SK-N-SH (cell line): ENCODE measurements around the gene MGRN1. TPM values are rescaled to one million over a fixed set of nuclear protein-coding genes. Genes with fewer than 3 reads are reported as not detected.

ENCODE experiments used
- CTCF ChIA-PET: fragments of 300-600, 350-600 bp; formaldehyde crosslinking; extraction: SDS; loops from one replicate; lab custom pipeline; 2021; lab: Yijun Ruan, JAX
- POLR2A ChIA-PET: fragments of 350-600 bp; sonication (Branson Sonifier 250); formaldehyde crosslinking; extraction: SDS; loops from one replicate; lab custom pipeline; 2020; ENCODE audit warnings: antibody characterized with exemption, inconsistent platforms; lab: Yijun Ruan, JAX
- DNase-seq: peaks from one replicate; pipeline ENCODE4 v3.0.0; 2012
- H2AFZ ChIP-seq: fragments of 200-600 bp; sonication (generic); 2 replicates; pipeline ENCODE4 v1.8.1; 2016; ENCODE audit warnings: antibody characterized with exemption, mild to moderate bottlenecking, low read depth
- H3F3A ChIP-seq: fragments of 200-600 bp; sonication (generic); replicated peaks from 2 replicates; pipeline ENCODE3; 2016; ENCODE audit warnings: antibody characterized with exemption, mild to moderate bottlenecking; ENCODE audit not compliant: insufficient read depth
- H3K27ac ChIP-seq, 2 experiments: fragments of 200-500 bp in 1 of 2; fragments of 200-600 bp in 1 of 2; sonication (Bioruptor generic) in 1 of 2; sonication (generic), shearing (Covaris generic) in 1 of 2; 2 replicates each; pipeline versions ENCODE4 v1.5.1 to v1.6.1; 2014 to 2016; ENCODE audit warnings: low read depth in 2 of 2, inconsistent platforms in 1 of 2, low read length in 1 of 2, mild to moderate bottlenecking in 1 of 2, mixed read lengths in 1 of 2
- H3K27me3 ChIP-seq: fragments of 200-600 bp; sonication (generic), shearing (Covaris generic); 2 replicates; pipeline ENCODE4 v1.6.1; 2016; ENCODE audit warnings: mixed run types; ENCODE audit not compliant: insufficient read depth
- H3K36me3 ChIP-seq, 2 experiments: fragments of 200-500 bp in 1 of 2; fragments of 200-600 bp in 1 of 2; sonication (Bioruptor generic) in 1 of 2; sonication (generic) in 1 of 2; replicated peaks in 1 of 2; 2 replicates each; pipeline versions ENCODE3 to v1.5.1; 2014 to 2016; ENCODE audit warnings: low read length in 1 of 2, mild to moderate bottlenecking in 1 of 2; ENCODE audit not compliant: insufficient read depth in 2 of 2, control insufficient read depth in 1 of 2
- H3K4me1 ChIP-seq, 2 experiments: fragments of 200-500 bp in 1 of 2; fragments of 200-600 bp in 1 of 2; sonication (Bioruptor generic) in 1 of 2; sonication (generic), shearing (Covaris generic) in 1 of 2; 2 replicates each; pipeline versions ENCODE4 v1.5.1 to v1.6.1; 2014 to 2016; ENCODE audit warnings: low read depth in 1 of 2, low read length in 1 of 2, mixed run types in 1 of 2; ENCODE audit not compliant: insufficient read depth in 2 of 2, control insufficient read depth in 1 of 2
- H3K4me2 ChIP-seq: fragments of 200-600 bp; sonication (generic), shearing (Covaris generic); 2 replicates; pipeline ENCODE4 v1.6.1; 2017; ENCODE audit warnings: mixed run types
- H3K4me3 ChIP-seq, 2 experiments: fragments of 200-500 bp in 1 of 2; fragments of 200-600 bp in 1 of 2; sonication (Bioruptor generic) in 1 of 2; sonication (generic), shearing (Covaris generic) in 1 of 2; 2 replicates each; pipeline versions ENCODE4 v1.5.1 to v1.8.1; 2014 to 2016; ENCODE audit warnings: low read depth in 2 of 2, inconsistent platforms in 1 of 2, low read length in 1 of 2, mild to moderate bottlenecking in 1 of 2, mixed read lengths in 1 of 2, moderate library complexity in 1 of 2
- H3K79me2 ChIP-seq: fragments of 200-600 bp; sonication (generic); 2 replicates; pipeline ENCODE4 v1.8.1; 2017; ENCODE audit warnings: mild to moderate bottlenecking; ENCODE audit not compliant: insufficient read depth
- H3K9ac ChIP-seq: fragments of 200-600 bp; sonication (generic); 2 replicates; pipeline ENCODE4 v1.6.1; 2017; ENCODE audit warnings: mixed run types
- H3K9me2 ChIP-seq: fragments of 200-600 bp; sonication (generic); 2 replicates; pipeline ENCODE4 v1.6.1; 2017; ENCODE audit warnings: mixed run types
- H3K9me3 ChIP-seq: fragments of 200-600 bp; sonication (generic); 2 replicates; pipeline ENCODE4 v1.6.1; 2017; ENCODE audit warnings: mixed run types, mild to moderate bottlenecking, moderate library complexity
- H4K20me1 ChIP-seq: fragments of 200-600 bp; sonication (generic); 2 replicates; pipeline ENCODE4 v1.6.1; 2017; ENCODE audit warnings: mild to moderate bottlenecking, mixed run types; ENCODE audit not compliant: insufficient read depth
- EP300 ChIP-seq, 2 experiments: IDR thresholded peaks; 2 replicates each; pipeline versions ENCODE4 v1.4.0 to v1.6.1; 2012; ENCODE audit warnings: borderline replicate concordance in 1 of 2, low read depth in 1 of 2, low read length in 1 of 2
- EZH2phosphoT487 ChIP-seq: fragments of 200-600 bp; sonication (generic); IDR thresholded peaks from 2 replicates; pipeline ENCODE4 v1.6.1; 2017; ENCODE audit warnings: low read depth, mixed run types, mild to moderate bottlenecking, antibody characterized with exemption, moderate library complexity, borderline replicate concordance
- FOSL2 ChIP-seq: IDR thresholded peaks from 2 replicates; pipeline ENCODE4 v1.4.0; 2012; ENCODE audit warnings: low read depth, mild to moderate bottlenecking, moderate library complexity, borderline replicate concordance
- FOXM1 ChIP-seq: IDR thresholded peaks from 2 replicates; pipeline ENCODE4 v1.4.0; 2012; ENCODE audit warnings: low read depth, mild to moderate bottlenecking
- POLR2AphosphoS5 ChIP-seq: IDR thresholded peaks from 2 replicates; pipeline ENCODE4 v1.6.1; 2012; ENCODE audit warnings: low read depth, low read length
- RCOR1 ChIP-seq: fragments of 150-350 bp; IDR thresholded peaks from 2 replicates; pipeline ENCODE4 v1.6.1; 2017; ENCODE audit warnings: antibody characterized with exemption, low read length
- TEAD4 ChIP-seq: IDR thresholded peaks from 2 replicates; pipeline ENCODE4 v1.4.0; 2012; ENCODE audit warnings: mild to moderate bottlenecking, borderline replicate concordance; ENCODE audit not compliant: insufficient read depth
- WGBS: methylation state at CpG from one replicate; pipeline ENCODE4 v1.1.6; 2017; ENCODE audit warnings: low lambda C conversion rate; 5-methylcytosine and 5-hydroxymethylcytosine counted together
- polyA plus RNA-seq, 3 experiments: library from polyadenylated mRNA; depleted of rRNA; stranded (reverse); fragments of >200 nt; gene quantifications; 2 replicates each; pipeline ENCODE4 v1.2.3, GENCODE V29; 2012
- TF ChIP-seq, protein P1 (sequence below): fragments of 200-600 bp; sonication (generic); IDR thresholded peaks from 2 replicates; pipeline ENCODE4 v1.6.1; 2017; ENCODE audit warnings: antibody characterized with exemption, mild to moderate bottlenecking, moderate library complexity
- TF ChIP-seq, protein P2 (sequence below): IDR thresholded peaks from 2 replicates; pipeline ENCODE4 v1.6.1; 2012; ENCODE audit warnings: mild to moderate bottlenecking, low read depth, low read length, moderate library complexity
- TF ChIP-seq, protein P3 (sequence below): fragments of 150-350 bp; IDR thresholded peaks from 2 replicates; pipeline ENCODE4 v1.6.1; 2016; ENCODE audit warnings: mild to moderate bottlenecking, low read depth, low read length
- TF ChIP-seq, protein P4 (sequence below): IDR thresholded peaks from 2 replicates; pipeline ENCODE4; 2012
- TF ChIP-seq, protein P5 (sequence below): IDR thresholded peaks from 2 replicates; pipeline ENCODE4 v1.4.0; 2012; ENCODE audit warnings: low read depth, borderline replicate concordance

MGRN1 gene
- polyA plus RNA-seq, 1 of the 3 experiments (the other 2 are of a cell fraction) = 13.3 TPM

DNA sequence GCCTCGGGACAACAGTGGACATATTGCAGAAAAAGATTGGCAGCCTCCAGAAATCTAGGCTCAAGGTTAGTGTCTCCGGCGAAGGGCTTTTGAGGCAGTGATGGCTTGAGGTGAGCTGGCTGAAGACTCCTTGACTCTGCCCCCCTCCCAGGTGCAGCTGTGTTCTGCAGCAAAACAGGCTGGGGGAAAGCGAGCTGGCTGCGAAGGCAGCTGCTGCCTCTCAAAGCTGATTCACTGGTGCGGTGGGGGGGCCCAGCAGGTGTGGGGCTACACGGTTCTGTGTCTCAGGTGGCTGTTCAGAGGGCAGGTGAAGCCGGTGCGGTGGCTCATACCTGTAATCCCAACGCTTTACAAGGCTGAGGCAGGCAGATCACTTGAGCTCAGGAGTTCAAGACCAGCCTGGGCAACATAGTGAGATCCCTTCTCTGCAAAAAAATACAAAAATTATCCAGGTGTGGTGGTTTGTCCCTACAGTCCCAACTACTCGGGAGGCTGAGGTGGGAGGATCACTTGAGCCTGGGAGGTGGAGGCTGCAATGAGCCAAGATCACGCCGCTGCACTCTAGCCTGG lies 45.6 kb upstream of the MGRN1 start:
- DNase-seq = no peak
- CTCF ChIA-PET = interaction anchor here (0.9 to 1.4 kb wide), 3 partner anchors 29 to 72 kb away, joined by 3 to 4 read pairs (median 3); no protein-coding TSS in a partner anchor
- WGBS = 77% methylated on average over 10 of the region's 13 CpGs

More for the DNA sequence above, 45.6 kb upstream of the MGRN1 start:
- Histone ChIP-seq H3K9me2 (no peaks in the 10 kb centered on the region), H3K9me3 (no peaks in the 10 kb centered on the region), H3K27ac (no peak overlapping the region), H3K79me2 (no peaks in the 10 kb centered on the region), H3K4me2 (no peak overlapping the region), H3K27me3 (no peaks in the 10 kb centered on the region), H3K4me3 (no peak overlapping the region), H3K4me1 (no peaks in the 10 kb centered on the region), H4K20me1 (no peaks in the 10 kb centered on the region), H3K36me3 (no peaks in the 10 kb centered on the region), H2AFZ (no peak overlapping the region)
- POLR2A ChIA-PET = no interaction called here
- TF ChIP-seq, protein P1, sequence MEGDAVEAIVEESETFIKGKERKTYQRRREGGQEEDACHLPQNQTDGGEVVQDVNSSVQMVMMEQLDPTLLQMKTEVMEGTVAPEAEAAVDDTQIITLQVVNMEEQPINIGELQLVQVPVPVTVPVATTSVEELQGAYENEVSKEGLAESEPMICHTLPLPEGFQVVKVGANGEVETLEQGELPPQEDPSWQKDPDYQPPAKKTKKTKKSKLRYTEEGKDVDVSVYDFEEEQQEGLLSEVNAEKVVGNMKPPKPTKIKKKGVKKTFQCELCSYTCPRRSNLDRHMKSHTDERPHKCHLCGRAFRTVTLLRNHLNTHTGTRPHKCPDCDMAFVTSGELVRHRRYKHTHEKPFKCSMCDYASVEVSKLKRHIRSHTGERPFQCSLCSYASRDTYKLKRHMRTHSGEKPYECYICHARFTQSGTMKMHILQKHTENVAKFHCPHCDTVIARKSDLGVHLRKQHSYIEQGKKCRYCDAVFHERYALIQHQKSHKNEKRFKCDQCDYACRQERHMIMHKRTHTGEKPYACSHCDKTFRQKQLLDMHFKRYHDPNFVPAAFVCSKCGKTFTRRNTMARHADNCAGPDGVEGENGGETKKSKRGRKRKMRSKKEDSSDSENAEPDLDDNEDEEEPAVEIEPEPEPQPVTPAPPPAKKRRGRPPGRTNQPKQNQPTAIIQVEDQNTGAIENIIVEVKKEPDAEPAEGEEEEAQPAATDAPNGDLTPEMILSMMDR = no peak
- TF ChIP-seq, protein P2, sequence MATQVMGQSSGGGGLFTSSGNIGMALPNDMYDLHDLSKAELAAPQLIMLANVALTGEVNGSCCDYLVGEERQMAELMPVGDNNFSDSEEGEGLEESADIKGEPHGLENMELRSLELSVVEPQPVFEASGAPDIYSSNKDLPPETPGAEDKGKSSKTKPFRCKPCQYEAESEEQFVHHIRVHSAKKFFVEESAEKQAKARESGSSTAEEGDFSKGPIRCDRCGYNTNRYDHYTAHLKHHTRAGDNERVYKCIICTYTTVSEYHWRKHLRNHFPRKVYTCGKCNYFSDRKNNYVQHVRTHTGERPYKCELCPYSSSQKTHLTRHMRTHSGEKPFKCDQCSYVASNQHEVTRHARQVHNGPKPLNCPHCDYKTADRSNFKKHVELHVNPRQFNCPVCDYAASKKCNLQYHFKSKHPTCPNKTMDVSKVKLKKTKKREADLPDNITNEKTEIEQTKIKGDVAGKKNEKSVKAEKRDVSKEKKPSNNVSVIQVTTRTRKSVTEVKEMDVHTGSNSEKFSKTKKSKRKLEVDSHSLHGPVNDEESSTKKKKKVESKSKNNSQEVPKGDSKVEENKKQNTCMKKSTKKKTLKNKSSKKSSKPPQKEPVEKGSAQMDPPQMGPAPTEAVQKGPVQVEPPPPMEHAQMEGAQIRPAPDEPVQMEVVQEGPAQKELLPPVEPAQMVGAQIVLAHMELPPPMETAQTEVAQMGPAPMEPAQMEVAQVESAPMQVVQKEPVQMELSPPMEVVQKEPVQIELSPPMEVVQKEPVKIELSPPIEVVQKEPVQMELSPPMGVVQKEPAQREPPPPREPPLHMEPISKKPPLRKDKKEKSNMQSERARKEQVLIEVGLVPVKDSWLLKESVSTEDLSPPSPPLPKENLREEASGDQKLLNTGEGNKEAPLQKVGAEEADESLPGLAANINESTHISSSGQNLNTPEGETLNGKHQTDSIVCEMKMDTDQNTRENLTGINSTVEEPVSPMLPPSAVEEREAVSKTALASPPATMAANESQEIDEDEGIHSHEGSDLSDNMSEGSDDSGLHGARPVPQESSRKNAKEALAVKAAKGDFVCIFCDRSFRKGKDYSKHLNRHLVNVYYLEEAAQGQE = no peak
- TF ChIP-seq EP300 (IDR thresholded peaks at IDR 0.05; ENCODE audit: borderline replicate concordance in 1 of 2, low read depth in 1 of 2, low read length in 1 of 2) (no peak), RCOR1 (no peak), FOXM1 (no peak), EZH2phosphoT487 (no peak), POLR2AphosphoS5 (no peak), FOSL2 (no peak), TEAD4 (no peak)
- TF ChIP-seq, protein P3, sequence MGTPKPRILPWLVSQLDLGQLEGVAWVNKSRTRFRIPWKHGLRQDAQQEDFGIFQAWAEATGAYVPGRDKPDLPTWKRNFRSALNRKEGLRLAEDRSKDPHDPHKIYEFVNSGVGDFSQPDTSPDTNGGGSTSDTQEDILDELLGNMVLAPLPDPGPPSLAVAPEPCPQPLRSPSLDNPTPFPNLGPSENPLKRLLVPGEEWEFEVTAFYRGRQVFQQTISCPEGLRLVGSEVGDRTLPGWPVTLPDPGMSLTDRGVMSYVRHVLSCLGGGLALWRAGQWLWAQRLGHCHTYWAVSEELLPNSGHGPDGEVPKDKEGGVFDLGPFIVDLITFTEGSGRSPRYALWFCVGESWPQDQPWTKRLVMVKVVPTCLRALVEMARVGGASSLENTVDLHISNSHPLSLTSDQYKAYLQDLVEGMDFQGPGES = no peak
- TF ChIP-seq, protein P4, sequence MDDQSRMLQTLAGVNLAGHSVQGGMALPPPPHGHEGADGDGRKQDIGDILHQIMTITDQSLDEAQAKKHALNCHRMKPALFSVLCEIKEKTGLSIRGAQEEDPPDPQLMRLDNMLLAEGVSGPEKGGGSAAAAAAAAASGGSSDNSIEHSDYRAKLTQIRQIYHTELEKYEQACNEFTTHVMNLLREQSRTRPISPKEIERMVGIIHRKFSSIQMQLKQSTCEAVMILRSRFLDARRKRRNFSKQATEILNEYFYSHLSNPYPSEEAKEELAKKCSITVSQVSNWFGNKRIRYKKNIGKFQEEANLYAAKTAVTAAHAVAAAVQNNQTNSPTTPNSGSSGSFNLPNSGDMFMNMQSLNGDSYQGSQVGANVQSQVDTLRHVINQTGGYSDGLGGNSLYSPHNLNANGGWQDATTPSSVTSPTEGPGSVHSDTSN = no peak
- TF ChIP-seq, protein P5, sequence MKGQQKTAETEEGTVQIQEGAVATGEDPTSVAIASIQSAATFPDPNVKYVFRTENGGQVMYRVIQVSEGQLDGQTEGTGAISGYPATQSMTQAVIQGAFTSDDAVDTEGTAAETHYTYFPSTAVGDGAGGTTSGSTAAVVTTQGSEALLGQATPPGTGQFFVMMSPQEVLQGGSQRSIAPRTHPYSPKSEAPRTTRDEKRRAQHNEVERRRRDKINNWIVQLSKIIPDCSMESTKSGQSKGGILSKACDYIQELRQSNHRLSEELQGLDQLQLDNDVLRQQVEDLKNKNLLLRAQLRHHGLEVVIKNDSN = no peak
- TF ChIP-seq, all 33 proteins: peak for 0
- no peak overlapping the region for H3K9ac ChIP-seq
- H3F3A ChIP-seq = no peaks in the 10 kb centered on the region
